HG03520 (cell line): Measurements from ENCODE around the gene FARSB.
A peak's percentile ranks its signal among the peaks of the same experiment; 100 is the strongest.

Experiments used
- ATAC-seq: cut with Tn5 transposase; IDR thresholded peaks from one replicate; pipeline ENCODE4 v1.9.1; 2021; ENCODE audit warnings: mild to moderate bottlenecking, moderate library complexity; ENCODE audit not compliant: unreplicated experiment

FARSB gene

DNA sequence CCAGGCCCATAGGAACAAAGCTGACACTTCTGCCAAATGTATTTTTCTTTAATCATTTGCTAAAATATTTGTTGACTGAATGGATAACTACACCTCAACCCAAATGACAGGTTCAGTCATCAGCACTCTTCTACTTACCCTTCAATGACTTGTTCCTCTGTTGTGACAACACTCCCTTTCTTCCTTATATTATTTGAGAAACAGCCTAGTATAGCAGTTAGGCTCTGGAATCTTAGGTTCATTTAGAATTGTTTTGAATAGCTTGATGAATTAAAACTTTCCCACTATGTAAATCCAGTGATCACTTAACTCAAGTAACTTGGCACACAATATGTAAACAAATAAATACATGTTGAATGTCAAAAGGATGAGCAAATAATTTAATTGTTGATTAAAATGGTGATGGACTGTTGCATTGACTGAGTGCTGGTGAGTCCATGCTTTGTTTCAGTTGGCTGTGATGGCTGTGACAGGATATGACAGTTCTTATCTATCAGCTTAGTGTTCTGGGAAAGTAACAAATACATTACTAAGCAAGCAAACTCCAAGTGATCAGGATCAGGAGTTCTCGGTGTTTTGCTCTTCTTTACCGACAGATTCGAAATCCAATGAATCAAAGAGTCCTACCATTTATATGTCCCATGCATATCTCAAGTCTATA lies 12.7 kb upstream of the FARSB start:
- no peak for ATAC-seq

DNA sequence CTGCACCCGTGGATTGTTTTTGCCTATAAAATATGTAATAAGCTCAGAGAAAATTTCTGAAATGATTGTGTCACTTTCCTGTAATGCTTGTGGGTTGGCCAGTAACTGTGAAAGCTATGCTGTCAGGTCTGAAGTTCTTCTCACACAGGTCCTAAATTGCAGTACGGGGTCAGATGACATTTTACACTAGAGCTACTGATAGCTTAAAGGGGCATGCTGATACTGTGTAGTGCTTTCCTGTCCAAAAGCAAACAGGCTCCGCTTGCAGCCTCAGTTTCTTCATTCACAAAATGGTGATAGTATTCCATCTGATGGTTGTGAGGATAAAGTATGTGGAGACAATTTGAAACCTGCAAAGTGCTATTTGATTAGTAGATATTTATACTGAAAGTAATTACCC lies 7.6 kb upstream of the FARSB start:
- ATAC-seq, result no peak

DNA sequence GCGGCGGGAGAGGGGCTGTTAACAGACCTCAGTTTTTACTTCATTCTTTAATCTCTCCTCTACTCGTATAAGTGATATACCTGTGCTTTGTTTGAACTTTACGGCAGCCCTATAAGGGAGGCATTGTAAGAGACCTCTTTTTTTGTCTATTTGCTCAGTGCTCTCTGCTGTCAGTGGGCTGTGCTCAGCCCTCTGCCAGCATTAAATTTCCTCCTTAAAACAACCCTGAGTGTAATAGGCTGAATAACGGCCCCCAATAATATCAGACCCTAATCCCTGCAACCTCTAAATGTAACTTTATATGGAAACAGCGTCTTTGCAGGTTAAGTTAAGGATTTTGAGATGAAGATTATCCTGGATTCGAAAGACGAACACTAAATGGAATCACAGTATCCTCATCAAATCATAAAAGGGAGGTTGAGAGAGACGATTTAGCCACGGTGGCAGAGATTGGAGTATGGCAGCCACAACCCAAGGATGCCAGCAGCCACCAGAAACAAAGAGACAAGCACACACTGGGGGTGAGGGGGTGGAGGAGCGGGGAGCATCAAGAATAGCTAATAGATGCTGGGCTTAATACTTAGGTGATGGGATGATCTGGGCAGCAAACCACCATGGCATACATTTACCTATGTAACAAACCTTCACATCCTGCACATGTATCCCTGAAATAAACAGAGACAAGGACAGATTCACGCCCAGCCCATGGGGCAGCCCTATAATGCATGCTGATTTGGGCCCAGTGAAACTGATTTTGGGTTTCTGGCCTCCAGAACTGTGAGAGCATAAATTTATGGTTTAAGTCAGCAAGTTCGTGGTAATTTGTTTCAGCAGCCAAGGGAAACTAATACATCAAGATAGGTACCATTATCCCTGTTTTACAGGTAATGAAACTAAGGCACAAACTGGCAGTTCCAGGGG lies 894 bp upstream of the FARSB start:
- peak; percentile 18 for ATAC-seq

DNA sequence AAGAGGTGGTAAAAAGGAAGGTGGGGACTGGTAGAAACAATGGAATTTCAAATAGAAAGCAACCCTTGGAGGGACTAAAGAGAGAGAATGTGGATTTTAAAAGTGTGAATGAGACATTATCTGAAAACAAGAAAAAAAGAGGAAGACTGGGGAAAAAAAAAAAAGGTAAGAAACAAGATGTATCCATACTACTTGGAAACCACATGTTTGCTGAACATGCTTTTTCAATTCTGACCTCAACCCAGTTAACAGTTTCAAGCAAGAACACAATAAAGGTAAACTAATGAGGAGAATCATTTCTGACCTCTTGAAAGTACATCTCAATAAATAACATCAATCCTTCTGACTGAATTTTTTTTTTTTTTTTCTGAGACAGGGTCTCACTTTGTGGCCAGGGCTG lies 2.6 kb downstream of the FARSB start:
- no peak for ATAC-seq

DNA sequence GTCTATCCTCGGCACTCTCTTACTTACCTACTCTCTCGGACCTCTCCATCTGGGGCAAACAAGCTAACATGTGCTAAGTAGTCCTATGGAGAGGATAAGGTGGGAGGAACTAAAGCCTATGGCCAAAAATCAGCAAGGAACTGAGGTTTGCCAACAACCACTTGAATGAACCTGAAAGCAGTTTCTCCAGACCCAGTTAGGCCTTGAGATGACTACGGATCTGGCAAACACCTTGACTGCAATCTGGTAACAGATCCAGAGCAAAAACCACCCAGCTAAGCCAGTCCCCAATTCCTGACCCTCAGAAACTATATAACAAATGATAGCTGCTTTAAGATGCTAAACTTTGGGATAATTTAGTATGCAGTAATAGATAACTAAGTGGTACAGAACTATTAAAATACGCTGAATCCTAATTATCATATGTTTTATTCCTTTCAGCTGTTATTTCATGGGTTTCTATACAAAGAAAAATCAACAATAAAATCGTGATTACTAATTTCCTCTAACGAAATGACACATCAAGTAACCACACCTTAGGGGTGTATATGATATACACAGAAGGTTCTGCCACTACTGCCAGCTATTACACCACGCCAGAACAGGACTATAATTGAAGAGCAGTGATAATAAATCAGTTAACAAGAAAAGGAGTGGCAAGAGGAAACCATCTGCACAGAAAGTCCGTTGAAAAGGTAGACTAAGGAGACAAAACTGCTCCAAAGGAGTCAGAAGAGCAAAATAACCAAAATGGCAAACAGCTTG lies 3.2 kb downstream of the FARSB start:
- no peak for ATAC-seq

DNA sequence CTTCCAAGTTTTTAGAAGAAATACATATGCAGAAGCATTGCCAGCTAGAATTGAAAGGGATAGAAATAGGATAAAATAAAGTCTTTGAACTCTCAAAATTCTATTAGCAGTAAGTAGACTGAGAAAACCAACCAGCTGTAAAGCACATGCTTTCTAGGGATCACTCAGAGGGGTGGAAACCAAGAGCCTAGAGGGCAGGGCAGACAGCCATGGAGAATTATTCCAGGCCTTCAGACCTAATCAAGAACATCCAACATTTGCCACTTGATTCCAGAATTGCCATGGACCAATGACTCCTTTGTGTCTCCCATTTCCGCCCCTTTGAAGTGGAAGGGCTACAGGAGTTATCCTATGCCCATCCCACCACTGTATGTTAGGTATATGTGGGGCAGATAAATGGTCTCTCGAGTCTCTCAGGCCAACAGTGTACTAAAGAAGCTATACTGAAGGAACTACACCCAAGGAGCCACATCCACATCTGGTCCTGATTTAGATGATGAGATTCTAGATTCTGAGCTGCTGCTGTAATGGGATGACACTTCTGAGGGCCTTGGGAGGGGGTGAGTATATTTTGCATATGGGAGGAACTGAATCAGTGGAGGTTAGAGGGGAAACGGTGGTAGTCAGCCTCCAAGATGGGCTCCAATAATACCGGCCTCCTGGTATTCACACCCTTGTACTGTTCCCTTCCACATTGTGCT lies 4.0 kb downstream of the FARSB start:
- no peak for ATAC-seq

DNA sequence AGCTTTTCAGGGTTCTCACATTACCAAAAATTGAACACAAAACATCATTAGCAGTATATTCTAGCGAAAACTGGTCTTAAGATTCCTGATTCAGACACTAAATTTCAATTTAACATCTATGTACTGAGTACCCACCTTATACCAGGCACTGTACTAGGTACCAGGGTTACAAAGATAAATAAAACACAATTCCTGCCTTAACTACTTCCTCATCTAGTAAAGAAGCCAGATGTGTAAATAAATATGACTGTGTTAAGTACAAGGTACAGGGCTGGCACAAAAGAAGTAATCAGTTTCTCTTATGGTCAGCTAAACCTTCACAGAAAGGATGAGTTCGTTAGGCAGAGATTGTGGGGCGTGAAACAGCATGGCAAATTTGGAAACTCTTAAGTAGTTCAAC lies 6.1 kb downstream of the FARSB start:
- no peak for ATAC-seq

DNA sequence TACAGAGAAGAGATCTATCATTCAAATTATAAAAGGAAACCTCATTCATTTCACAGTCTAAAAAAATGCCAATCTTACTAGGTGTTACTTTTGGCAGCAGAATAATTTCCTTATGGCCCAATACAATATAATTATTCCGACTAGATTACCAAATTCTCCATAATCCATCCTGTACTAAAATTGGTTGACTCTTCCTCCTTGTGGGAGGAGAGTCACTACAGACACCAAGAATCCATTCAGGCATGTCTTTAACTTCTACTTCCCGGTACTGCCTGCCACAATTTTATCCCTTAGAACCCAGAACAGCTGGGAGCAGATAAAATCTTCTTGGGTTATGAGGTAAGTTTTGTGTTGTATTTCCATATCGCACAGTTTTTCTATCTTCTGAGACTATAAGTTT lies 9.9 kb downstream of the FARSB start:
- no peak for ATAC-seq

DNA sequence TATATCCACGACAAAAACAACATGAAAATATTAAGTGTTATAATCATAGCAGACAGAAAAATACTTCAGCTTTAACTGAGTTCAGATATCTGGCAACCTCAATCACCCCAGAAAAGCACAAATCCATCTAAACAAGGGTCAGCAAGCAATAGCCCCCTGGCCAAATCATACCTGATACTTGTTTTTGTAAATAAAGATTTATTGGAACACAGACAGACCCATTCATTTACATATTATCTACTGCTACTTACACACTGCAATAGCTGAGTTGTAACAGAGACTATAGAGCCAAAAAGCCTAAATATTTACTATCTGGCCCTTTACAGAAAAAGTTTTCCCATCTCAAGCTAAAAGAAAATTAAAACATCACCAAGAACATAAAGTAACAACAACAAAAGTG lies 12.8 kb downstream of the FARSB start:
- no peak for ATAC-seq

DNA sequence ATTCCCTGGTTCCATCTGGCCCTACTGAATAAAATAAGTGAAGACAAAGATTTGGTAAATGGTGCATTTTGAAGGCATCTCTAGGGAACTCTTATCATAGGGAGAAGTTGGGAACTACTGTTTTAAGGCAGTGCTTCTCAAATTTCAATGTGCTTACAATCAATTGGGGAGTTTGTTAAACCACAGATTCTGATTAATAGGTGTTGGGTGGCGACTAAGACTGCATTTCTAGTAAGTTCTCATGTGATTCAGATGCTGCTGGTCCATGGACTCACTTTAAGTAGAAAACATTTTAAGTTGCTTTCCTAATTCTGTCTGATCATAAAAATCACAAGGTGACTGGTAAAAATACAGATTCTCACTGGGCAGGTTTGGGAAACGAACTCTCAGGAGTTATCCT lies 14.6 kb downstream of the FARSB start:
- ATAC-seq, result no peak

DNA sequence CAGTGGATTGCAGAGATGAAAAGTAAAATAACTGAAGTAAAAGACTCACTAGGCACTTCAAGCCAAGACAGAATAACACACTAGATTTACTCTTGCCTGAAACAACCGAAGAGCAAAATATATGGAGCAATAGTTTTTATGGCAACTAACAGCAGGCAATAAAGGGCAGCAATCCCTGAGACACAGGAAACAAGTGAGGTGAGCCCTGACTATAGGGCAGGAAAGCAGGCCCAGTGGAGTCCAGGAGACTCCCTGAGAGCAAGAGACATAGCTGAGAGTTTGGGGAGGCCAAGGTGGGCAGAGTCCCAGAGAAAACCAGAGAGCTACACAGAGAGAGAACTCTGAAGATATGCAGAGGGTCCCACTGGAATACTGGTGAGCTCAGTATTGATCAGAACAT lies 18.8 kb downstream of the FARSB start:
- no peak for ATAC-seq

DNA sequence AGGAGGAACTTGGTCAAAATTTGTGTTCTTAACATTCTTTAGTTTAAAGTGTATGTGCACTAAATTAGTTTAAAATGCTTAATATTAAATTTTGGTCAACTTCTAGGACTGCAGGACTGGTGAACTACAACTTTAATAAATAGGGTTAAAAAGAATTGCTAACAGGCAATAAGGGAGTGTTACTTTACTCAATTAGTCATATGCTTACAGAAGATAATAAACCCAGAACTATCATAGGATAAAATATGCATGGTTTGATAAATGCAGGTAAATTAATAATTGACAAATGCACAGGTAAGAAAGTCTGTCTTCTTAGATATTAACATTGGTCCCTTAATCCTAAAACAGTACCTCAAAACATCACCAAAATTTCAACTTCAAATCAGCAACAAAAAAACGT lies 20.6 kb downstream of the FARSB start:
- no peak for ATAC-seq

DNA sequence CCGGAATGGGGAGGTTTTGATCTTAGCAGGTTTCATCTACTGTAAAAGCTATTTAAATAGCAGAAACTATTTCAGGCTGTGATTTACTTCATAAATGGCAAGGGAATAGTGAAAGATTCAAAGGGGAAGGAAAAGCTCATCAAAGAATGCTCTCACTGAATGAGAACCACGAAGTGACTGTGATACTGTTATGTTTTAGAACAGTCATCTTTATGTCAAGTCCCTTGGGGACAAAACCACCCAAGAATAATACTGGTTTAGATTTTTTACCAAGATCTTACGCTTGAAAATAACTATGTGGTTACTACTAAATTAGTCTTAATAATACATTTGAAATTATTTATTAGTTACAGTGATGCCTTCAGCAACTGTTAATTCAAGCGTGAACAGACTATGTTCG lies 28.1 kb downstream of the FARSB start:
- ATAC-seq, result no peak

DNA sequence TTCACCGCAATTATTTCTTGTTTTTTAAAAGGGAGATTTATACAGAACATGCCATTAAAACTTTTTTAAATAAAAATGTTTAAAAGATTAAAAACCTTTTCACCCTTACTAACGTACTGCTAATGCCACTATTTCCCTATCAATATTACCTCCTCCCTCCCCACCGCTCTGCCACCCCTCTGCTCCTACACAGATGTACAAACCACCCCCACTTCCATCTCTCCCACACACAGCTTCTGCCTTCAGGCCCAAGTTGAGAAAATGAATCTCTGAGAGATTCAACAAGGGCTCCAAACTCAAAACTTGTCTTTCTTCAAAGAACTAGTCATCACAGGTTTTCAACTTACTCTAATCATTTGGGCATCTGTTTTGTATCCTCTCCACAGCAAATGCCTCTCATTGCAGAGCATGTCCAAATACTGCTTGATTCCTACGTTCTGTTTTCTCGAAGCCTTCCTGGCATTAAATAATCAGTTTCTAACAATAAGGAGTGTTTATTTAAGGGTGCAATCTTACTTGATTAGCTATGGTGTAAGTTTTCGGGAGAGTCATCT lies 32.1 kb downstream of the FARSB start:
- ATAC-seq, result no peak

DNA sequence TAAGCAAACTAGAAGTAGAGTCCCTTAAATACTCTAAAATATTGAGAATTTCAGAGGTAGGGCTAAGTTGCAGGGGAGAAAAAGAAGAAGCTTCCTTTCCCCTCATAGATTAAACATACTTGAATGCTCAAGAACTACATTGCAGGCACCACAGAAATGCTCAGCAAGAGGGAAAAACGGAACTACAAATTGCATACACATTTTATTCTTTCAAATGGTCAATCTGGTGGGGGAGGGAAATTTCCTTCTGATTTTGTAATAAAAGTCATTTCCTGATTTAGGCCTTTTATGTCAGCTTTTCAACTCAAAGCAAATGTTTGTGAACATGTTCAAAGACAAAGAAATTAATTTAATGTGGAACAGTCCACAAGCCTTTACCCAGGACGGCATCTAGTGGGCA lies 33.0 kb downstream of the FARSB start:
- no peak for ATAC-seq

DNA sequence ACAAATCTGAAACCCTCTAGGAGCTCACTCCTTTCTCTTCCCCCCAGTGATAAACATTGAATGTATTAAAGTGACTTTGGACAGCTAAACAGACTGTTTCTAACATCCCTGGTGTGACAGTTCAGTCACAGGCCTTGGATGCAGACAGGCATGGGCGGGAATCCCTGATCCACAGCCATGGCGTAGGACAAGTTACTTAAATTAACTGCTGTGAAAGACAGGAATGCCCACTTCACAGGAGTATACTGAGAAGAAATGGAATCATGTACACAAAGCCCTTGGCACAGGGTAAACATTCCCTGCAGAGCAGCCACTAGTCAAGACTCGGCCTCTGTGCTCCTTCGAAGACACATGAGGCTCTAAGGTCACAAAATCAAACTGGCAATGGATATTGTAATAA lies 34.0 kb downstream of the FARSB start:
- no peak for ATAC-seq

DNA sequence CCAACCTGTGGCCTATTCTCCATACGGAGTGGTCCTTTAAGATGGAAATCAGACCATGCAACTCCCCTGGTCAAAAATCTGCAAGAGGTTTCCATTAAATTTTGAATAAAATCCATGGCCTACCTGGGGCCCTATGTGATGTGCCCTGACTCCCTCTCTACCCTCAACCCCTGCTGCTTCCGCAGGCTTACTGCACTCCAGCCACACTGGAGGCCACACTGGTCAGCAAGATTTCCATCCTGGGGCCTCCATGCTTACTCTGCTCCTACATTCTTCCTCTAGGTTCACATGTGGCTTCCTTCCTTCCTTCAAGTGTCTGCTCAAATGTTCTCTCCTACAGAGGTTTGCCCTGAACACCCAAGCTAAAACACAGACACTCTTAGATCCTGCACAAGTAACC lies 40.6 kb downstream of the FARSB start:
- ATAC-seq, result no peak

DNA sequence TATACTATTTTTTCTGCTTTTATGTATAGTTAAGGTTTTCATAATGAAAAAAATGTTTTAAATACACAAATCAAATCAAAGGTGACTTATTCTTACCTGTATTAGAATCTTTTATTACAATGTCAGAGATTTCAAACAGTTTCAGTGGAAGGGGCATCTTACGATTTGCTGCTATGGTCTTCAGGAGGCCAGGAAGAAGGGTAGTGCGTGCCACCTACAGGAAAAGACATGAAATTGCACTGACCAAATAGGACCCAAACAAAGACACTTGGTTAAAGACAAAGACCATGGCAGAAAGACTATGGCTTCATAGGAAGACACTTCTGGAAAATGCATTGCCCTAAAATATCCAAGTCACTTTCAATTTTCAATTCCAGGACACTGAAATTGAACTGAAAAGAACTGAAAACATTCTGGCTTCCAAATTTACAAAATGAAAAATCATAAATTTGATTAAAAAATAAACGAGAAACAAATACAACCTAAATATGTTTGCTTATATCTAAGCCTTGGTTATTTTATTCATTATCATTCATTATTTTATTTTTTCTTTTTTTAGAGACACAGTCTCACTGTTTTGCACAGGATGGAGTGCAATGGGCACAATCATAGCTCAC lies 42.1 kb downstream of the FARSB start:
- ATAC-seq, result peak; percentile 90

DNA sequence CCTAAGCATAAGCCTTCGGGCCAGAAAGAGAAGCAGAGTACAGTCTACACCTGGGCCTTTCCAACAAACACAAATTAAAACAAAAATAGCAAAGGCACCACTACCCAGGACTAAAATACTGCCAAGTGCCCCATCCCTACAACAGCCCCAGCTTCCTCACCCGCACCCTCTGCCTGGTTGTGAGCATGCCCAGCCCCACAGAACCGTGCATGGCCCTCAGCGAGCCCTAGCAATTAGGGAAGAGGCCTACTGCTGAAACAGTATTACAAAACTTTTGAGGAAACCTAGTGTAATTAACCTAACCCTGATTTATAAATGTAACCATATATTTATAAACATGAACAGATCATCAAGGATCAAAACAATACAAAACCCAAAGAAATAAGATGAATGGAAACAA lies 44.2 kb downstream of the FARSB start:
- no peak for ATAC-seq

DNA sequence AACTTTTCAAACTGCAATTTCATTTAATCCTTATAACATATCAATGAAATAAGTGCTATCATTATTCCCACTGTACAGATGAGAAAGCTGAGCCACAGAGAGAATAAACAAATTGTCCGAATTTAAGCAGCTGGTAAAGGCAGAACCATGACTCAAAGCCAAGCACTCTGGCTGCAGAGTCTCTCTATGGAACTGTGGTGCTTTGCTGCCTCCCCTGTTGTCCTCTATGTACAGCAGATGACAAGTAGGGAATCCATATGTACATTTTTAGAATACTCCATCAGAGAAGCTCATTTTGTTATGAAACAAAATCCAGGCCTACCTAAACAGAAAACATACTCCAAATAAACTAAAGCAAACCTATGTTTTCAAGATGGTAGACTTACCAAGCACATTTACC lies 45.1 kb downstream of the FARSB start:
- no peak for ATAC-seq
